UCSD-AML1 (cell line): ENCODE data around the gene TTC31.

ENCODE experiments used
- DNase-seq: peaks from one replicate; lab custom pipeline; 2025; ENCODE audit not compliant: unreplicated experiment; lab: John Stamatoyannopoulos, UW

TTC31 gene

GRCh38 chr2:74524955-74525716 lies 42.3 kb downstream of the TTC31 start:
- no peak for DNase-seq

DNA sequence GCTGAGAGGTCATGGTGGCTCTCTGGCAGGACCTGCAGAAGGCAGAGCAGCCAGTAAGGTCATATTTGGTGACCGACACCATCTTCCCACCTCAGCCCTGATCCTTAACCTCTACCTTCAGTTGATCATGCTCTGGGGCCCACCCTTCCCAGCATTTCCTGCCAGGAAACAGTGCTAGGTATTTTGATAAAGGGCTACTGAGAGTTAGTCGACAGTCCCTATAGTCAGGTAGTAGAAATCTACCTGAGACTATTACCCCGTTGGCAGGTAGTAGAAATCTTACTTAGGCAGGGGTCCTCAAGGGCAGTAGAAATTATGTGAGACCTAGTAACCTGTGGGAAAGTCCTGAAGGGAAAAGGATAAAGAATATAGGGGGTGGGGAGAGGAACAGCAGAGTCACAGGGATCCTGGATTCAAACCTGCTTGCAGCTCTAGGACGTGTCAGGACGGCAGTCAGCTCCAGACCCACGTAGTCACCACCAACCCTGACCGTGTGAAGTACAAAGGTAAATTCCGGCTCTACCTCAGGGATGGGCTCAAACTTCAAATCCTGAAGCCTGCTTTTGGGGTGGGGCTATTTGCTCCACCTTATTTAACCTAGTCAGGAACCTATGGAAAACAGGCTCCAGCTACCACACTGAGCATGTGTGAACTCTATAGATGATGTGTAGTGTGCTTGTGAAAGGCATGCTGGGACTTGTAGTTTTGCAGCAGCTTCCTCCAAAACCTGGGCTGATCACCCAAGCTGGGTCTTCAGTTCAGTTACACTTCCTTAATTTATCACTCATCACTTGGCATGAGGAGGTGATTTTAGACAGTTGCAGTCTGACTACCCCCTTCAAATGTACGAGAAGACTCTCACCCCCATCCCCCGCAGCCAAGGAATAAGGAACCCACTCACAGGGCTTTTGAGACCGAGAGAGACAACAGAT lies 43.1 kb downstream of the TTC31 start, which contains the start of gene DQX1:
DQX1 (minus strand) TSS at position 515 of the 932 bp plus-strand sequence; CDS start at position 13, 502 bp downstream.
- DNase-seq = no peak

- DNase-seq = no peak
These were observed 43.9 kb downstream of the TTC31 start for GRCh38 chr2:74526649-74527230.

DNA sequence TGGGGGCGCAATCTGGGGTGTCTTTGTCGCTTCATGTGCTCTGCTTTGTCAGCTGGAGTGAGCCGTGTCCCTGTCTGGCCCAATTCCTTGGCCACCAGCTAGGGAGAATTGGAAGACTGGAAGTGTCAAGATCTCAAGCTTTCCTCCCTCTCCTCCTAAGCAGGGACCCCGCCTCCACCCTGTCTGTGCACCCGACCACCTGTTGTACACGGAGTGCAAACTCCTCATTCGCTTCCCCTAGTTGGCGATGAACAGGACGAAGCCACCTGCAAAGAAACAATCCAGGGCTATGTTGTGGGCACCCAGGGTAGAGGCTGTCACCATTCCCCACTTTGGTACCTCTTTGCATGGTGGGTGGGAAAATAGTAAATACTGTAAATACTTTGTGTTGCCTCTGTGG lies 44.9 kb downstream of the TTC31 start:
- no peak for DNase-seq

DNA sequence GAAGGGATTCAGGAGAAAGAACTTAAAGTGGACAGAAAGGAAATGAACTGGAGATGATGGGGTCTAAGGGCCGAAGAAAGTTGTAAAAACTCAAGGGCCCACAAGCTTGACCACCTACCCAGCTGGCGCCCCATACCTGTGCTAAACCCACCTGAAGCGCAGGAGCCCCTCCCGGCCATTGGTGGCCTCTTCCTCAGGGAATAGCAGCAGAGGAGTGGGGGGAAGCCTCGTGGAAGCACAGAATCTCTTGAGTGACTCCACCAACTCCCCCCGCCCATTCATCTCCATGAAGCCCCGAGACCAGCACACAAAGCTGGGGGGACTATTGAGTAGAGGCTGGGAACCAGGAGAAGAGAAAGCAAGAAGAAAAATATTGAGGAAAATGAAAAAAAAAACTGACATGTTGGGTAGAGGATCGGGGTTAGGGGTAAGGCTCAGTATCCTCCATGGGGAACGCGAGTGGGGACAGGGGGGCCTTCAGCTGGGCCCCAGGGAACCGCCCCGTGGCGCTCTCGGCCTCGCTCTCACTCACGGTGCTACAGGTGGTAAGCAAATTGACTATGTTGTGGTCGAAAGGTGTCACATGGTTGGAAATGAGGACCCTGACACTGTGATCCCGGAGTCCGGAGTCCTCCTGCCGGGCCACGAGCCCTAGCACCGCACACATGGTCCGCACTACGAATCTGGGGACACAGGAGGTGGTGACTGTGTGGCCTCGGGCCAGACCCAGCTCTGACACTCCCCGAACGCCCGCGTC lies 45.9 kb downstream of the TTC31 start:
- no peak for DNase-seq

GRCh38 chr2:74529357-74530238 lies 46.7 kb downstream of the TTC31 start, which contains the start of the genes AUP1 and HTRA2:
Gene AUP1 (minus strand): TSS chr2:74529706. CDS start chr2:74529629, 77 bp downstream.
Gene HTRA2 (plus strand): TSS chr2:74529933. CDS start chr2:74530007, 74 bp downstream.
- peak; percentile 99 for DNase-seq

DNA sequence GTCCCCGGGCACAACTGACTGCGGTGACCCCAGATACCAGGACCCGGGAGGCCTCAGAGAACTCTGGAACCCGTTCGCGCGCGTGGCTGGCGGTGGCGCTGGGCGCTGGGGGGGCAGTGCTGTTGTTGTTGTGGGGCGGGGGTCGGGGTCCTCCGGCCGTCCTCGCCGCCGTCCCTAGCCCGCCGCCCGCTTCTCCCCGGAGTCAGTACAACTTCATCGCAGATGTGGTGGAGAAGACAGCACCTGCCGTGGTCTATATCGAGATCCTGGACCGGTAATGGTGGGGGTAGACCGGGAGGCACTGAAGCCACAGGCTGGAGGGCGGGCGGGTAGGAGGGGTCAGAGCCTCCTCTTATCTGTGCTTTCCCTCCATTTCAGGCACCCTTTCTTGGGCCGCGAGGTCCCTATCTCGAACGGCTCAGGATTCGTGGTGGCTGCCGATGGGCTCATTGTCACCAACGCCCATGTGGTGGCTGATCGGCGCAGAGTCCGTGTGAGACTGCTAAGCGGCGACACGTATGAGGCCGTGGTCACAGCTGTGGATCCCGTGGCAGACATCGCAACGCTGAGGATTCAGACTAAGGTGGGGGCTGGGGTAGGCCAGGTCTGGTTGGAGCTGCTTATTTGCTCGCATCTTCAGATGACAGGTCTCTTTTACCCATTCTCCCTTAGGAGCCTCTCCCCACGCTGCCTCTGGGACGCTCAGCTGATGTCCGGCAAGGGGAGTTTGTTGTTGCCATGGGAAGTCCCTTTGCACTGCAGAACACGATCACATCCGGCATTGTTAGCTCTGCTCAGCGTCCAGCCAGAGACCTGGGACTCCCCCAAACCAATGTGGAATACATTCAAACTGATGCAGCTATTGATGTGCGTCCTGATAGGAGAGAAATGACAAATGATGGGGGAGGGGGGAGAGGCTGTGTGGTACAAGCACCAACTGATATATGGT lies 47.6 kb downstream of the TTC31 start:
- DNase-seq = peak; percentile 68

DNA sequence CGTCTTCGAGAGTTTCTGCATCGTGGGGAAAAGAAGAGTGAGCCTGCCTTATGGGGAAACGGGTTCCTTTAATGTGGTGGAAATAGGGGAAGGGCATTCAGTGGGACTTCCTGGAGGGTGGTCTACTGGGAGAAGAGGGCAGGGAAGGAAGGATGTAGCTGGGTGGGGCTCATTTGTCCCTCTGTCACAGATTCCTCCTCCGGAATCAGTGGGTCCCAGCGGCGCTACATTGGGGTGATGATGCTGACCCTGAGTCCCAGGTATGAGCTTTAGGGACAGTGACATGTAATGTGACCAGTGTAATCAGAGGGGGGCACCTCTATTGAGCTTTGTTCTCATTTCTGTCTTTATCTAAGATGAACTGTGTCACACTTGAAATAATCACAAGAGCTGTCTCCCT lies 48.8 kb downstream of the TTC31 start:
- no peak for DNase-seq

GRCh38 chr2:74532222-74532621 lies 49.3 kb downstream of the TTC31 start:
- DNase-seq = no peak

DNA sequence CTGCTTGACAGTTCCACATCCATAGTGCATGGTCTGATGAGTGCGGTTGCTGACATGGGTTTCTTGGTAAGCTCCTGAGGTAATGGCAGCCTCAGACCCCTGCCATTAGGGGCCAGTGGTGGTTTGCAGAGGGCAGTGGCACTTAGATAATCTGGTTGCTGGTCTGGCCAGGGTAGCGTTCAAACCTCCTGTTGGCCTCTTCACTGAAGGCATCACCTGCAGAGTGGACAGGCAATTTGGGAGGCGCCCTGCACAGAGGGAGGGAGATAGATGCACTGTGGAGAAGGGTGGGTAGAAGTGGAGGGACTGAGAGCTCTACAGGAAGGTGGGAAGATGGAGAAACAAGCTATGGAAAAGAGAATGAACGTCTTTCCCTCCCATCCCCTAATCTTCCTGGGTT lies 50.6 kb downstream of the TTC31 start:
- no peak for DNase-seq

DNA sequence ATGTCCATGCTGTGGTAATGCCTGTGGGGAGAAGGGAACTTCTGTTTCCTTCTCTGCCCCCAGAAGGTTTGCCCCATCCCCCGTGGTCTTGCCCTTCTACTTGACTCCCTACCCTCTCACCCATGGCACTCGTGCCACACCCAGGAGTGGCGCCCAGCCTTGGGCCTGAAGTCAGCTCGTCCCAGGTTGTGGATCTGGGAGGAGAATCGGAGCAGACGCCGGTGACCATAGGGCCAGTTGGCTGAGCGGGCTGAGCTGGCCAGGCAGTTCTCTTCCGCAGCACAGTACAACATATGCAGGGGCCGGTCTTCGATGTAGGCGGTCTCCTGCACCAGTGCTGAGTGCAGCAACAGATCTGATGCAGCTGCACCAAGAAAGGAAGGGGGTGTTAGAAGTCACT lies 51.5 kb downstream of the TTC31 start:
- no peak for DNase-seq

- no peak for DNase-seq
These were observed 52.6 kb downstream of the TTC31 start for GRCh38 chr2:74535440-74535965.

GRCh38 chr2:74536166-74536950 lies 53.5 kb downstream of the TTC31 start:
- DNase-seq = no peak

DNA sequence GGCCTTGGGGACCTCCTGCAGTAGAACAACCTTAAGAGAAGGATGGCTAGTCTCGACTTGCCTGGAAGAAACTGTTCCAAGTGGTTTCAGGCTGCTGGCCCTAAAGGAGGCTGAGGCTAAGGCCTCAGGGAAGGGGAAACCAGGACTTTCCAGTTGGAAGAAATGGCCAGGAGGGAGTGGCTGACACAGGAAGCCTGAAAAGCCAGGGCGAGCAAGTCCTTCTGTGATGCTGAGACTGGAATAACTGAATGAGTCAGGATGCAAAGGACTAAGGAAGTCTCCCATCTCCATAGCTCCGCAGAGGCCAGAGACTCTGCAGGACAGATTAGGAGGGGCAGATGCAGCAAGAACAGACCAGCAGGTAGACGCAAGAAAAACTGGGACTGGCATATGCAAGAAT lies 54.3 kb downstream of the TTC31 start:
- DNase-seq = no peak

GRCh38 chr2:74538881-74539339 lies 56.0 kb downstream of the TTC31 start:
- peak; percentile 47 for DNase-seq

- no peak for DNase-seq
These were observed 57.4 kb downstream of the TTC31 start for GRCh38 chr2:74540291-74540690.

- DNase-seq = no peak
These were observed 60.1 kb downstream of the TTC31 start for GRCh38 chr2:74542978-74543377.
